ENCODE measurements around the gene ZNF774.
"Not testable (repeated sequence)": the region's sequence is repeated elsewhere in the genome, so short reads cannot be mapped to it uniquely, and the experiment has no call there.

The ZNF774 gene

DNA sequence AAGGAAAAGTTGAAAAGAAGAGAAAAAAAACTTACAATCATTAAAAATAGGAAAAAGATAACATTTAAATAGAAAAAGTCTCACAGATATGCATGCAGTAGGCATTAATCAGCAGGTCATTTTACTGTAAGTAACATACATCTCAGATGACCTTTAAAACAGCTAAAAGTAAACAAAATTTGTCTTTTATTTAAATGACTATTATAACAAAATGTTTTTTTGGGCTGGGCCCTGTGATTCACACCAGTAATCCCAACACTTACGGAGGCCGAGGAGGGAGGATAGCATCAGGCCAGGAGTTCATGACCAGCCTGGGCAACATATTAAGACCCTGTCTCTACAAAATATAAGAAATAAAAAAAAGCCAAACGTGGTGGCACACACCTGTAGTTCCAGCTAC, 50.7 kb downstream of the ZNF774 start:
- TF ChIP-seq, protein P1, sequence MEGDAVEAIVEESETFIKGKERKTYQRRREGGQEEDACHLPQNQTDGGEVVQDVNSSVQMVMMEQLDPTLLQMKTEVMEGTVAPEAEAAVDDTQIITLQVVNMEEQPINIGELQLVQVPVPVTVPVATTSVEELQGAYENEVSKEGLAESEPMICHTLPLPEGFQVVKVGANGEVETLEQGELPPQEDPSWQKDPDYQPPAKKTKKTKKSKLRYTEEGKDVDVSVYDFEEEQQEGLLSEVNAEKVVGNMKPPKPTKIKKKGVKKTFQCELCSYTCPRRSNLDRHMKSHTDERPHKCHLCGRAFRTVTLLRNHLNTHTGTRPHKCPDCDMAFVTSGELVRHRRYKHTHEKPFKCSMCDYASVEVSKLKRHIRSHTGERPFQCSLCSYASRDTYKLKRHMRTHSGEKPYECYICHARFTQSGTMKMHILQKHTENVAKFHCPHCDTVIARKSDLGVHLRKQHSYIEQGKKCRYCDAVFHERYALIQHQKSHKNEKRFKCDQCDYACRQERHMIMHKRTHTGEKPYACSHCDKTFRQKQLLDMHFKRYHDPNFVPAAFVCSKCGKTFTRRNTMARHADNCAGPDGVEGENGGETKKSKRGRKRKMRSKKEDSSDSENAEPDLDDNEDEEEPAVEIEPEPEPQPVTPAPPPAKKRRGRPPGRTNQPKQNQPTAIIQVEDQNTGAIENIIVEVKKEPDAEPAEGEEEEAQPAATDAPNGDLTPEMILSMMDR (conservative IDR thresholded peaks at IDR 0.05; ENCODE audit: control insufficient read depth, insufficient read depth, low read depth, low read length), result no peak
- no peak overlapping the region for H3K4me3 ChIP-seq (ENCODE audit: control insufficient read depth, low read depth, low read length)
- DNase-seq (ENCODE audit: low read depth), result peak; percentile 28

DNA sequence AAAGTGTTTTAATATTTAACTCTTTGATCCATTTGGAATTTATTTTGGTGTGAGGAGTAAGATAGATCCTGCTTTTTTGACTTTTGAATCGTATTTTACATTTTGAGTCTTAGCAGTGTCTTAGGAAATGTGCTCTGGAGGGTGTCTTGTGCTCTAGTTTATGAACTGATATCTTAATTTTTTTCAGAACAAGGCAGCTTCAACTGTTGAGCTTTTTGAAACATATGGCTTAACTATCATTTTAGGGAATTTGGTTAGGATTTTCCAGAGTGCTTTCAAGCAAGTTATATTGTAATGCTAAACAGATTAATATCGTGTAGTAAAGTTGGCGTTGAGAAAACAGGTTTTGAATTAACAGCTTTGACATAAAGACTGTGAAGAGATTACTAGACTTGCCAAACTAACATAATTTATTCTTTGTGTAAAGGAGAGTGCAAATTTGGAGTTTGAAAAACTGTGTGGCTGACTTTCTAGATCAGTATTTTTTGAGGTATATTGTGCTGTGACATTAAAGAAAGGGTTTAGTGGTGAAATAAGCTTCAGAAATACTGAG, 53.0 kb downstream of the ZNF774 start:
- TF ChIP-seq, protein P1 (conservative IDR thresholded peaks at IDR 0.05; ENCODE audit: control insufficient read depth, insufficient read depth, low read depth, low read length), result no peak
- no peak for DNase-seq (ENCODE audit: low read depth)
- H3K4me3 ChIP-seq (ENCODE audit: control insufficient read depth, low read depth, low read length), result no peak overlapping the region

DNA sequence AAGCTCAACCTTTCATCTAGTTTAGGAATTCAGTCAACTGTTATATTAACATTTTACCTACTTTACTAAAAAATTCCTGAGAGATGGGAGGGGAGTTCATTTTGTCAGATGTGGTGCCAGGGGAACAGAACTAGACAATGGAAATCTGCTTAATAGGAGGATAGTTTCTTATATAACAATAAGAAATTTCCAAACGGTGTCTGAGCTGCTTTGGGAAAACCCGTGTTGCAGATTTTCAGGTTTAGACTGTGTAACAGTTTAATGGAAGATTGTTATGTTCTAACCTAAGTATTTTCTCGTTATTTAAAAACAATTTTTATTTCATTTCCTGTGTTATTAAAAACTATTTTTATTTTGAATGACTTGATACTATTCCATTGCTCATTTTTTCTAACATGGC, 55.3 kb downstream of the ZNF774 start:
- no peak overlapping the region for H3K4me3 ChIP-seq (ENCODE audit: control insufficient read depth, low read depth, low read length)
- DNase-seq (ENCODE audit: low read depth), result no peak
- TF ChIP-seq, protein P1 (conservative IDR thresholded peaks at IDR 0.05; ENCODE audit: control insufficient read depth, insufficient read depth, low read depth, low read length), result no peak

DNA sequence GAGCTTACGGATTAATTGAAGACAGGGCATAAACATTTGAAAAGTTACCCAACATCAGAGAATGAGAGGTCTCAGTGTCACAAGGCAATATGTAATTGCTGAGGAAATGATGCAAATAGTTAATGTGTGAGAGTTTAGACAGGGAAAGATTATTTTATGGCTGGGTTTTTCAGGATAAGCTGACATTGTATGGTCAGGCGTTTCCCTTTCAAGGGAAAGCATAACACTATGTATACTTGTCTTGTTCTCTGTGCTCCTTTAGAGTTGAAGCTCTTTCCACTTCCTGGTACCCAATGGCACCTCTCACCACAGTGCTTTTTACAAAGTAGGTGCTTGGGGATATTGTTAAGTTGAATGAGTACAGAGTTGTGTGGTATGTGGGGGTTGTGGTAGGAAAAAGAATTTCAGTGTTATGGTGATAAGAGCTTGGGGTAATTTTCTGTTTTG, 55.8 kb downstream of the ZNF774 start:
- TF ChIP-seq, protein P1 (conservative IDR thresholded peaks at IDR 0.05; ENCODE audit: control insufficient read depth, insufficient read depth, low read depth, low read length), result no peak
- peak; percentile 72 for DNase-seq (ENCODE audit: low read depth)

DNA sequence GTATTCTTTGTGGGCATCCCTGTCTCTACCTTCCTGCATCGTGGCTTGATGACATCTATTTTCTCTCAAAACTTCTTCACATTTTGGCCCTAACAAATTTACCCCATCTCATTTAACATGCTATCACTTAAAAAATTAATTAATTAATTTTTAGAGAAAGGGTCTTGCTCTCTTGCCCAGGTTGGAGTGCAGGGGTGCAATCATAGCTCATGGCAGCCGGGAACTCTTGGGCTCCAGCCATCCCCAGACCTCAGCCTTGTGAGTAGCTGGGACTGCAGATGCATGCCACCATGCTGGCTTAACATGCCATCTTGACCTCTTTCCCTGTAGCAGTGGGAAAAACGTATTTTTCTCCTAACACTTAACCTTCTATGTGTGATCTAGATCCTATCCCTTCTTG, 56.6 kb downstream of the ZNF774 start:
- TF ChIP-seq, protein P1 (conservative IDR thresholded peaks at IDR 0.05; ENCODE audit: control insufficient read depth, insufficient read depth, low read depth, low read length), result no peak
- DNase-seq (ENCODE audit: low read depth), result no peak
- no peak overlapping the region for H3K4me3 ChIP-seq (ENCODE audit: control insufficient read depth, low read depth, low read length)

More for the DNA sequence above, 55.8 kb downstream of the ZNF774 start:
- H3K4me3 ChIP-seq (ENCODE audit: control insufficient read depth, low read depth, low read length), result no peak overlapping the region

DNA sequence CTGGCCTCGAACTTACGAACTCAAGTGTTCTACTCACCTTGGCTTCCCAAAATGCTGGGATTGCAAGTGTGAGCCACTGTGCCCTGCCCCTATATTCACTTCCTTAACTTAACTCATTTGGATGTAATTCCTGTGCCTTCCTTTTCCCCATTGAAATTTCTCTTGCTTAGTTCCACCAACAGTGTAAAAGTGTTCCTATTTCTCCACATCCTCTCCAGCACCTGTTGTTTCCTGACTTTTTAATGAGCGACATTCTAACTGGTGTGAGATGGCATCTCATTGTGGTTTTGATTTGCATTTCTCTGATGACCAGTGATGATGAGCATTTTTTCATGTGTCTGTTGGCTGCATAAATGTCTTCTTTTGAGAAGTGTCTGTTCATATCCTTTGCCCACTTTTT, 57.5 kb downstream of the ZNF774 start:
- not testable (repeated sequence) for DNase-seq (ENCODE audit: low read depth); H3K4me3 ChIP-seq (ENCODE audit: control insufficient read depth, low read depth, low read length)

DNA sequence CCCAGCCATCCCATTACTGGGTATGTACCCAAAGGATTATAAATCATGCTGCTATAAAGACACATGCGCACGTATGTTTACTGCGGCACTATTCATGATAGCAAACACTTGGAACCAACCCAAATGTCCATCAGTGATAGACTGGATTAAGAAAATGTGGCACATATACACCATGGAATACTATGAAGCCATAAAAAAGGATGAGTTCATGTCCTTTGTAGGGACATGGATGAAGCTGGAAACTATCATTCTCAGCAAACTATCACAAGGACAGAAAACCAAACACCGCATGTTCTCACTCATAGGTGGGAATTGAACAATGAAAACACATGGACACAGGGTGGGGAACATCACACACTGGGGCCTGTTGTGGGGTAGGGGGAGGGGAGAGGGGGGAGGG, 58.2 kb downstream of the ZNF774 start:
- H3K4me3 ChIP-seq (ENCODE audit: control insufficient read depth, low read depth, low read length); DNase-seq (ENCODE audit: low read depth): not testable (repeated sequence)

DNA sequence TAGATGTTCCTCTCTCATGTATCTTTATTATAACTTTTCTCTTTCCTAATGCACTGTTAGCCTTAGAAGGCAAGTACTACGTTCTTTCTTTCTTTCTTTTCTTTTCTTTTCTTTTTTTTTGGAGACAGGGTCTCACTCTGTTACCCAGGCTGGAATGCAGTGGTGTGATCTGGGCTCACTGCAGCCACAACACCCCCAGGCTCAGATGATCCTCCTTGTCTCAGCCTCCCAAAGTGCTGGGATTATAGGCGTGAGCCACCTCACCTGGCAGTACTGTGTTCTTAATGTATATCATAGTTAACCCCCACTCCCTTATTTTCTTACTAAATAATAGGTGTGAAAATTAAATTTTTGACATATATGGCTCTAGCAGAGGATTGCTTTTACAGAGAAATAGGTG, 59.1 kb downstream of the ZNF774 start:
- no peak for DNase-seq (ENCODE audit: low read depth)
- TF ChIP-seq, protein P1 (conservative IDR thresholded peaks at IDR 0.05; ENCODE audit: control insufficient read depth, insufficient read depth, low read depth, low read length), result no peak
- no peak overlapping the region for H3K4me3 ChIP-seq (ENCODE audit: control insufficient read depth, low read depth, low read length)

Measured in fibroblast of mammary gland (primary cell).